ENCODE measurements around the gene FGF18. TPM values are rescaled to one million over a fixed set of nuclear protein-coding genes. Genes with fewer than 3 reads are reported as not detected.

FGF18 gene
- total RNA-seq, 4 donors from 2014 or later: 1.4 to 3.0 TPM; not detected in 2

- no peak overlapping the region for H3K4me3 ChIP-seq
- TF ChIP-seq CTCF (IDR thresholded peaks at IDR 0.05): no peak
- no peak for TF ChIP-seq POLR2A (IDR thresholded peaks at IDR 0.05)
- no peaks in the 10 kb centered on the region for H3K36me3 ChIP-seq
- no peak for DNase-seq
- intact Hi-C loops (cut with DNase I; ENCODE audit: low total_unique reads): no loop called here
- H3K27ac ChIP-seq: no peak overlapping the region
- no peaks in the 10 kb centered on the region for H3K27me3 ChIP-seq
- H3K9me3 ChIP-seq: no peaks in the 10 kb centered on the region
- no peaks in the 10 kb centered on the region for H3K4me1 ChIP-seq
Measured at GRCh38 chr5:171477666-171478065, 58.2 kb downstream of the FGF18 start.

- Histone ChIP-seq H3K36me3 (no peaks in the 10 kb centered on the region), H3K4me1 (no peaks in the 10 kb centered on the region), H3K4me3 (no peak overlapping the region), H3K9me3 (no peaks in the 10 kb centered on the region), H3K27me3 (no peaks in the 10 kb centered on the region), H3K27ac (no peak overlapping the region)
- TF ChIP-seq CTCF (IDR thresholded peaks at IDR 0.05): no peak
- intact Hi-C loops (cut with DNase I; ENCODE audit: low total_unique reads): no loop called here
- DNase-seq: no peak
Measured at GRCh38 chr5:171478946-171479775, 59.7 kb downstream of the FGF18 start.

GRCh38 chr5:171479776-171480125 is 60.3 kb downstream of the FGF18 start:
- DNase-seq: no peak
- Histone ChIP-seq H3K4me1 (no peaks in the 10 kb centered on the region), H3K4me3 (no peak overlapping the region), H3K27ac (no peak overlapping the region), H3K27me3 (no peaks in the 10 kb centered on the region), H3K9me3 (no peaks in the 10 kb centered on the region), H3K36me3 (no peaks in the 10 kb centered on the region)
- no peak for TF ChIP-seq POLR2A (IDR thresholded peaks at IDR 0.05)
- intact Hi-C loops (cut with DNase I; ENCODE audit: low total_unique reads): no loop called here

GRCh38 chr5:171480239-171480638 is 60.8 kb downstream of the FGF18 start:
- intact Hi-C loops (cut with DNase I; ENCODE audit: low total_unique reads): no loop called here
- TF ChIP-seq POLR2A (IDR thresholded peaks at IDR 0.05) (no peak), CTCF (IDR thresholded peaks at IDR 0.05) (no peak)
- Histone ChIP-seq H3K4me3 (no peak overlapping the region), H3K36me3 (no peaks in the 10 kb centered on the region), H3K27ac (no peak overlapping the region), H3K27me3 (no peaks in the 10 kb centered on the region), H3K9me3 (no peaks in the 10 kb centered on the region), H3K4me1 (no peaks in the 10 kb centered on the region)
- no peak for DNase-seq

- DNase-seq: no peak
- no peaks in the 10 kb centered on the region for H3K4me1 ChIP-seq
- no peak overlapping the region for H3K4me3 ChIP-seq
- no peaks in the 10 kb centered on the region for H3K9me3 ChIP-seq
- no peak for TF ChIP-seq CTCF (IDR thresholded peaks at IDR 0.05)
- no peak for TF ChIP-seq POLR2A (IDR thresholded peaks at IDR 0.05)
- no peaks in the 10 kb centered on the region for H3K27me3 ChIP-seq
- intact Hi-C loops (cut with DNase I; ENCODE audit: low total_unique reads): no loop called here
- H3K27ac ChIP-seq: no peak overlapping the region
- no peaks in the 10 kb centered on the region for H3K36me3 ChIP-seq
Measured at GRCh38 chr5:171481571-171482433, 62.4 kb downstream of the FGF18 start.

All from uterus (tissue), 4 donors.